Activated CD4-positive, alpha-beta T cell treated with anti-CD3 and anti-CD28 coated beads for 4 hours (primary cell): Measurements from ENCODE around the gene LGR5.

Experiments
- DNase-seq, 2 donors: peaks; one replicate each; pipeline ENCODE4 v3.0.0-alpha.2; 2020

LGR5 gene

DNA sequence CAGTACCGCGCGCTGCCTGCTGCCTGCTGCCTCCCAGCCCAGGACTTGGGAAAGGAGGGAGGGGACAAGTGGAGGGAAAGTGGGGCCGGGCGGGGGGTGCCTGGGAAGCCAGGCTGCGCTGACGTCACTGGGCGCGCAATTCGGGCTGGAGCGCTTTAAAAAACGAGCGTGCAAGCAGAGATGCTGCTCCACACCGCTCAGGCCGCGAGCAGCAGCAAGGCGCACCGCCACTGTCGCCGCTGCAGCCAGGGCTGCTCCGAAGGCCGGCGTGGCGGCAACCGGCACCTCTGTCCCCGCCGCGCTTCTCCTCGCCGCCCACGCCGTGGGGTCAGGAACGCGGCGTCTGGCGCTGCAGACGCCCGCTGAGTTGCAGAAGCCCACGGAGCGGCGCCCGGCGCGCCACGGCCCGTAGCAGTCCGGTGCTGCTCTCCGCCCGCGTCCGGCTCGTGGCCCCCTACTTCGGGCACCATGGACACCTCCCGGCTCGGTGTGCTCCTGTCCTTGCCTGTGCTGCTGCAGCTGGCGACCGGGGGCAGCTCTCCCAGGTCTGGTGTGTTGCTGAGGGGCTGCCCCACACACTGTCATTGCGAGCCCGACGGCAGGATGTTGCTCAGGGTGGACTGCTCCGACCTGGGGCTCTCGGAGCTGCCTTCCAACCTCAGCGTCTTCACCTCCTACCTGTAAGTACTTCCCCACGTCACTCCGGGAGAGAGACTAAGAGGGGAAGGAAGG lies at the start of gene LGR5:
Gene LGR5, plus strand, starts transcription at position 186 of the 732 bp plus-strand sequence. Its CDS starts 283 bp downstream, at position 469.
- DNase-seq, result no peak

GRCh38 chr12:71392521-71393145 lies 47.0 kb upstream of the LGR5 start:
- no peak for DNase-seq

GRCh38 chr12:71393625-71394024 lies 46.0 kb upstream of the LGR5 start:
- no peak for DNase-seq

GRCh38 chr12:71397433-71397954 lies 42.1 kb upstream of the LGR5 start:
- no peak for DNase-seq

GRCh38 chr12:71399197-71399596 lies 40.4 kb upstream of the LGR5 start:
- no peak for DNase-seq

GRCh38 chr12:71400481-71400880 lies 39.1 kb upstream of the LGR5 start:
- DNase-seq, result no peak

DNA sequence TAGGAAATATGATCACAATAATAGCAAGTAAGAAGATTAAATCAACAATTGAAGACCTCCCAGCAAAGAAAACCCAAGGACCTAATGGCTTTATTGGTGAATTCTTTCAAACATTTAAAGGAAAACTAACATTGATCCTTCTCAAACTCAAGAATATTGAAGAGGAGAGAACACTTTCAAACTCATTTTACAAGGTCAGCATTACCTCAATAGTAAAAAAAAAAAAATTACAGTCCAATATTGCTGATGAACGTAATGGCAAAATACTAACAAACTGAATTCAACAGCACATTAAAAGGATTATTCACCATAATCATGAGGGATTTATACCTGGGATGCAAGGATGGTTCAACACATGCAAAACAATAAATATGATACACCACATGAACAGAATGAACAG lies 33.7 kb upstream of the LGR5 start:
- DNase-seq, result no peak

DNA sequence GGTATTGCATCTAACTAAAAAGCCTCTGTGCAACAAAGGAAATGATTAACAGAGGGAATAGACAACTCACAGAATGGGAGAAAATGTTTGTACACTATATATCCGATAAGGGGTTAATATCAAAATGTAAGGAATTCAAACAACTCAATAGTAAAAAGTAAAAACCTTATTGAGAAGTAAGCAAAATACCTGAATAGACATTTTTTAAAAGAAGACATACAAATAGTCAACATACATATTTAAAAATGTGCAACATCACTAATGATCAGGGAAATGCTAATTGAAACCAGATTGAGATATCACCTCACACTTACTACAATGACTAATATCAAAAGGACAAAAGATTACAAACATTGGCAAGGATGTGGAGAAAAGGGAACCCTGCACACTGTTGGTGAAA lies 31.9 kb upstream of the LGR5 start:
- DNase-seq, result no peak

DNA sequence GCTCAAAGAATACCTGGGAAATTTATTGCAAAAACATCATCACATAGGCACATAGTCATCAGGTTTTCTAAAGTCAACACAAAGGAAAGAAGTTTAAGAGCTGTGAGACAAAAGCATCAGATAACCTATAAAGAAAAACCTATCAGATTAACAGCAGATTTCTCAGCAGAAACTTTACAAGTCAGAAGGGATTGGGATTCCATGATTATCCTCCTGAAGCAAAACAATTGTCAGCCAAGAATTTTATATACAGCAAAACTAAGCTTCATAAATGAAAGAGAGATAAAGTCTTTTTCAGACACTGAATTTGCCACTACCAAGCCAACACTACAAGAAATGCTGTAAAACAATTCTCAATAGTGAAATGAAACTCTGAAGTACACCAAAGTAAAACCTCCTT lies 28.8 kb upstream of the LGR5 start:
- DNase-seq, result no peak

GRCh38 chr12:71411635-71412034 lies 28.0 kb upstream of the LGR5 start:
- DNase-seq, result no peak

- peak in 1 of 2 donors; percentile 33 for DNase-seq
These were observed 24.0 kb upstream of the LGR5 start for GRCh38 chr12:71415336-71416231.

DNA sequence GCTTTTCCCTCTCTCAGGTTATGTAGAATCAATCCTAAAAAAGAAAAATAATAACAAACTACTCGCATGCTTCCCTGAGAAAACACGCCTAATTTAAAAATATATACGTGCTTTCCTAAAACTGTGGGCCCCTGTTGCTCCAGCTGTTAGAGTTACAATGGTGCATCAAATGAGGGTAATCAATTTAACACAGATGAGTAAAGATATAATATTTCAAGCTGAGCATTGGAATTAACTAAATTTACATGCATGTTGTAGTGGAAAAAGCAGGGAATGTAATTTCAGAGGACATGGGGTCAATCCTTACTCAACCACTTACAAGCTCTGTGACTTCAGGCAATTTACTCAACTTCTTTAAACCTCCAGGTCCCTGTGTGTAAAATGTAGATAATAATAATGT lies 22.4 kb upstream of the LGR5 start:
- no peak for DNase-seq

DNA sequence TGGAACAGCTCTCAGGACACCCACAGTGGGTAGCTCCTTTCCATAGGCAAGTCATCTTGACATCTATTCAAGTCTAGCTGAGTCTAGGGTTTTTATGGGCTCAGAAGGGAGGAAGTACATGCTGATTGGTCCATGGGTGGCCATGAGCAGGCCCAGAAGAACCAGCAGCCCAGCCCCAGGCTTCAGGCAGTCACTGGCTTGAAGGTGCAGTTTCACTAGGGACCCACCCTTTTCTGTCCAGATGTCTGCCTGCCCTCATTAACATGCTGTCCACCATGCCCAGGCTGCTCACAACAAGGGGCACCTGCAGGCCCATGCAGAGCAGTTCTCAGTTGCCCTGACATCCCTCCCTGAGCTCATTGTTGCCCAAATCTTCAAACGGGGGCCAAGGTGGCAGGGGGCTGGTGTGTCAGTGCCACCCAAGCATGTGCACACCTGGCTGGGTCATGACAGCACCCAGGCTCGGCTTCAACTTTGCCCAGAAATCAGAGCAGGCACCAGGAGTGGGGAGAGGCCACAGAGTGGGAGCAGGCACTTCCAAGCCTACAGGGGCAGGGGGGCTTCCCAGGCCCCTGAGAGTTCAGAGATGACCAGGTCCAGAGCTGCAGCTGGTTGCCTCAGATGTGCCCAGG lies 18.7 kb upstream of the LGR5 start:
- DNase-seq, result no peak

DNA sequence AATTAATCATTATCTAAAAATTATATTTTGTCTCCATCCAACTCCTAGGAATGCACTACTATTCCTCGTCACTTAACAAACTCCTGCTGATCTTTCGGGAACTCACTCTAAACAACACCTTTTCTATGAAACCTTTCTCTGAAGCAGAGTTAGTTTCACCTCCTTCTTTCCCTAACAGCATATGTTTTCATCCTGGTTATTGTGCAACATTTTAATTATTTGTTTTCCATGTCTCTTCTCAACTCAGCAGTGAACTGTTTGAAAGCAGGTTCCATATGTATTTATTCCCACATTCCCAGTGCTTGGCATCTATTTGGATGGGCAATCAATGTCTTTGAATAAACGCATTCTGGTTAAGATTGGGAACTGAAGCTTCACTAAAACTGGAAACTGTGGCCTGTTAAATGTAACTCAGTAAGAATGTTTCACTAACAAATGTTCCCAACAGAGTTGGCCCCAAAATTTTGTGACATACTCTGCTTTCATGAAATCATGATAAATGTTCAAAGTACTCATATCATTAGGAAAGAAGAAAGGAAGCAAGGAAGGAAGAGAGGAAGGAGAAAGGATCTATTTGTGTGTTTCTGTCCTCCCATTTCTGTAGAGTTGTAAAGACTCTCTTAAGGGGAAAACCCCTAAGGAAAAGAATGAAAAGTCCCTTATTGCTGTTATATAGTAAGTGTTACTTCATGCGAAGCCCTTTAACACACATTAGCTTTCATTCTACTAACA lies 13.9 kb upstream of the LGR5 start:
- DNase-seq, result no peak

DNA sequence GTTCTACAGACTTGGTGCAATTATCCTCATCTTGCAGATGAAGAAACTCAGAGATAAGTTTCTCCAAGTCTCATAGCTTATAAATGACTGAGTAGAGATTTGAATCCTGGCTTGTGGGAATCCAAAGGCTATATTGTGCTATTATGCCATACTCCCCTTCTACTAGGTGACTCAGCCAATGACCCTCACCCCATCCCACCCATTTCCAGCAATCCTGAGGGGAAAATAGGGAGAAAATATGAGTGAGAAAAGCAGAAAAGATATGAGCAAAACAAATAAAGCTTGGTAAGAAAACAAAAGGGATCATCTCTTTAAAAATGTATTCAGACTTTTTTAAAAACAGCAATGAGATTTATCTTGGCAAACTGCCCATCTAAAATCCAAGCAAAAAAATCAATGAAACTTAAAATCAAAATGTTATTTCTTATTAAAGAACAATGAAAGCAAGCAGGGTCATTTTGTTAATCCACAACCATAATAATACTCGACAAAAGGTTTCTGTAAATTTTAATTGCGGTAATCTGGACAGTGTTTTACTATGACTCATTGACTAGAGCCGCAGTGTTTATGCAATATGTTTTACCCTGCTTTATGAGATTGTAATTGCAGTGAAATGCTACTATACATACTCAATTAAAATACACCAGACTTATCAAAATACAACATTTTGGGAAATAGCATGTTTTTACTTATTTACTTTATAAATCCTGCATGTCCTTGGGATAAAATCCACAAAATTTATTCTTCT lies 13.1 kb upstream of the LGR5 start:
- DNase-seq, result no peak

GRCh38 chr12:71430756-71431155 lies 8.8 kb upstream of the LGR5 start:
- DNase-seq, result no peak

DNA sequence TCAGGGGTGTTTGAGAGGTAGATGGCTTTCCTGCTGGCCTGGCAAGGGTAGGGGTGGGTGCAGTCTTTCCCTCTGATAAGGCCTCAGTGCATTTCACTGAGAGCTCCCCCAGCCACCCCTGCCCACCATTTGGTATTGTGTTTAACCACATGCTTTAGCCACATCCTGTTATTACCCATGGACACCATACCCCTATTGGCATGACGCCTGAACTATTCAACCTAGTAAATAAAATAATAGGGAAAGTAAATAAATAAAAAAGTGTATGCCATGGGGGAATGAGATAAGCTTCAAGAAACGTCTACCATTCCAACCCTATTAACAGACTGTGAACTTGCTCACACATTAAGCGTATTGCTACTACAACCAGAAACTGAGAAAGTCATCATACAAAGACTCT lies 7.6 kb upstream of the LGR5 start:
- DNase-seq, result no peak

GRCh38 chr12:71432936-71433335 lies 6.7 kb upstream of the LGR5 start:
- no peak for DNase-seq

- no peak for DNase-seq
These were observed 2.9 kb upstream of the LGR5 start for GRCh38 chr12:71436696-71437095.

- DNase-seq, result no peak
These were observed 782 bp upstream of the LGR5 start for GRCh38 chr12:71438670-71439361.

DNA sequence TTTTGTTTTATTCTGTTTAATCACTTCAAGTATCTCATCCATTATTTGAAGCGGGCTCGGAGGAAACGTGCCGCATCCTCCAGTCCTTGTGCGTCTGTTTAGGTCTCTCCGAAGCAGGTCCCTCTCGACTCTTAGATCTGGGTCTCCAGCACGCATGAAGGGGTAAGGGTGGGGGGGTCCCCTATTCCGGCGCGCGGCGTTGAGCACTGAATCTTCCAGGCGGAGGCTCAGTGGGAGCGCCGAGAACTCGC lies 311 bp upstream of the LGR5 start:
- DNase-seq, result no peak
